NT2/D1 (cell line): ENCODE measurements around the gene SPINT4.
"Not testable (repeated sequence)": the region's sequence is repeated elsewhere in the genome, so short reads cannot be mapped to it uniquely, and the experiment has no call there.

Experiments used
- YY1 ChIP-seq: IDR thresholded peaks from 2 replicates; pipeline ENCODE4 v1.6.1; 2011; ENCODE audit not compliant: insufficient read length, insufficient read depth
- ZNF274 ChIP-seq: IDR thresholded peaks from 2 replicates; pipeline ENCODE4 v1.6.1; 2011; ENCODE audit warnings: mild to moderate bottlenecking, low read depth, low read length

DNA sequence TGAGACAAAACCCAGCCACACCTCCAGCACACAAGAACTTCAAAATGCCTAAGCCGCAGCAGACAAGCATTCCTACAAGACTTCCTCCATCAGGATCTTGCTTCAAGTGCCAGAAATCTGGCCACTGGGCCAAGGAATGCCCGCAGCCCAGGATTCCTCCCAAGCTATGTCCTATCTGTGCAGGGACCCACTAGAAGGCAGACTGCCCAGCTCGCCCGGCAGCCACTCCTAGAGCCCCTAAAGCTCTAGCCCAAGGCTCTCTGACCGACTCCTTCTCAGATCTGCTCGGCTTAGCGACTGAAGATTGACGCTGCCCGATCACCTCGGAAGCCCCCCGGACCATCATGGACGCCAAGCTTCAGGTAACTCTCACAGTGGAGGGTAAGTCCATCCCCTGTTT, 39.8 kb downstream of the SPINT4 start:
- TF ChIP-seq YY1, ZNF274: not testable (repeated sequence)
